ENCODE data around the gene METAP1D. TPM values are rescaled to one million over a fixed set of nuclear protein-coding genes. Genes with fewer than 3 reads are reported as not detected.

The METAP1D gene
- total RNA-seq, 6 donors from 2014 or later, result 0.11 to 6.3 (median 2.9) TPM

DNA sequence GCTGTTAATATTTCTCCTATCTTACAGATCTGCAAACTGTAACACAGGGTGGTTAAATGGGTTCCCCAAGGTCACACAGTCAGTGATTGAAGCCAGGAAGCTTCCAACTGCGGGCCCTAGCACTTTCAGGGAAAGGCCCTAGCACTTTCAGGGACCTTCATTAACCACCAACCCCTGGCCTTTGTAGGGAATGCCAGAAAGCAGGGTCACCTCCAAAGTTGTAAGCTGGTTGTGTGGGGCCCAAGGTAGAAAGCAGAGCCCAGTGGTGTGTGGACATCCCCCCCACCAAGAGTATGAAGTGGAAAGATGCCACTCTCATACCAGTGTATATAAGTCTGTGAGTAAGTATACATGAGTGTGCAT lies 98.5 kb downstream of the METAP1D start:
- peaks cover 76 to 94% (median 80%) of the 10 kb centered on the region in 4 donors for H3K4me1 ChIP-seq
- TF ChIP-seq, protein P1, sequence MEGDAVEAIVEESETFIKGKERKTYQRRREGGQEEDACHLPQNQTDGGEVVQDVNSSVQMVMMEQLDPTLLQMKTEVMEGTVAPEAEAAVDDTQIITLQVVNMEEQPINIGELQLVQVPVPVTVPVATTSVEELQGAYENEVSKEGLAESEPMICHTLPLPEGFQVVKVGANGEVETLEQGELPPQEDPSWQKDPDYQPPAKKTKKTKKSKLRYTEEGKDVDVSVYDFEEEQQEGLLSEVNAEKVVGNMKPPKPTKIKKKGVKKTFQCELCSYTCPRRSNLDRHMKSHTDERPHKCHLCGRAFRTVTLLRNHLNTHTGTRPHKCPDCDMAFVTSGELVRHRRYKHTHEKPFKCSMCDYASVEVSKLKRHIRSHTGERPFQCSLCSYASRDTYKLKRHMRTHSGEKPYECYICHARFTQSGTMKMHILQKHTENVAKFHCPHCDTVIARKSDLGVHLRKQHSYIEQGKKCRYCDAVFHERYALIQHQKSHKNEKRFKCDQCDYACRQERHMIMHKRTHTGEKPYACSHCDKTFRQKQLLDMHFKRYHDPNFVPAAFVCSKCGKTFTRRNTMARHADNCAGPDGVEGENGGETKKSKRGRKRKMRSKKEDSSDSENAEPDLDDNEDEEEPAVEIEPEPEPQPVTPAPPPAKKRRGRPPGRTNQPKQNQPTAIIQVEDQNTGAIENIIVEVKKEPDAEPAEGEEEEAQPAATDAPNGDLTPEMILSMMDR (IDR thresholded peaks at IDR 0.05), result no peak
- TF ChIP-seq EP300 (IDR thresholded peaks at IDR 0.05), result no peak
- TF ChIP-seq POLR2AphosphoS5 (IDR thresholded peaks at IDR 0.05), result no peak
- TF ChIP-seq POLR2A (IDR thresholded peaks at IDR 0.05), result no peak

DNA sequence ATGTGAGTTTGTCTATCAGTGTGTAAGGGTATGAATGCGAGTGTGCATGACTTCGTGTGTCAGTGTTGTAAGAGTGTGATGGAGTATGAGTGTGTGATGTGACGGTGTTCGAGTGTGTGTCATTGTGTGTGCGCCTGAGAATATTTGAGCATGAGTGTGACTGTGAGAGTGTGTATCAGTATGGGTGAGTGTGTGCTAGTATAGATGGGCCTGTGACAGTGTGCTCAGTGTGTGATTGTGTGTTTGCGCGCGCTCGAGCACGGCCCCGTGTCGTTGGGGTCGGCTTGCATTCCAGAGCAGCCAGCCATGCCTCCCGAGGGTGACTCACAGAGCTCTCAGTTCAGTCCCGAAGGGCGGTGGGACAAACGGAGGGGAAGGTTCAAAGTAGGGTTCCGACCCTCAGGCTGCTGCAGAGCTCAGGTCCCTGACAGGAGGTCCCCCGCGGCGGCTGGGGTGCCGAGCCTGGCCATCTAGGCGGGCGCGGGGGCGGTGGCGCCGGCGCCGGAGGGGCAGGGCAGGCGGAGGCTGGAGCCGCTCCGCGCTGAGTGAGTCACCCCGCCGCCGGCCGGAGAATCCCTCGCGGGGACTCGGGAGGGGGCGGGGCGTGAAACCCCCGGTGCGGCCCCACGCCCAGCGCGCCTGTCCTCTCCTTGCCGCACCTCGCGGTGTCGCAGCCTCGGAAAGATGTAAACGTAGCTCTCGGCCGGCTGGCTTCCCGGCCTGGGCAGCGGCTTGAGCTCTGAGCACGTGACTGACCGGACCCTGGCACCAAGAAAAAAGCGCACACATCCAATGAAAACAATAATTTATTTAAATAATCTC lies 99.1 kb downstream of the METAP1D start:
- H3K9me3 ChIP-seq, result no peaks in the 10 kb centered on the region
- no peak overlapping the region for H3K27ac ChIP-seq
- H3K36me3 ChIP-seq, result no peaks in the 10 kb centered on the region
- peaks cover 2 to 100% (median 79%) of the 10 kb centered on the region in 4 donors for H3K27me3 ChIP-seq
- H3K4me1 ChIP-seq, result peaks cover 82 to 96% (median 86%) of the 10 kb centered on the region in 4 donors
- WGBS, 2 donors, result 5 to 13% methylated on average over 20 to 55 of the region's 61 CpGs
- ATAC-seq (ENCODE audit: low FRiP score in 2 of 2) (peak in 1 of 2 donors; percentile 56), DNase-seq (peak in 1 of 2 donors; percentile 89)
- no peak for TF ChIP-seq POLR2AphosphoS5 (IDR thresholded peaks at IDR 0.05)
- no peak for TF ChIP-seq EP300 (IDR thresholded peaks at IDR 0.05)
- no peak for TF ChIP-seq POLR2A (IDR thresholded peaks at IDR 0.05)
- TF ChIP-seq, protein P1 (IDR thresholded peaks at IDR 0.05), result no peak
- peak overlapping the region in 3 of 4 donors; percentile 9 to 38 (median 28) for H3K4me3 ChIP-seq

More for the DNA sequence above, 98.5 kb downstream of the METAP1D start:
- Histone ChIP-seq H3K36me3 (no peaks in the 10 kb centered on the region), H3K9me3 (no peaks in the 10 kb centered on the region), H3K4me3 (no peak overlapping the region), H3K27me3 (peaks cover 2 to 100% (median 81%) of the 10 kb centered on the region in 4 donors), H3K27ac (no peak overlapping the region)
- DNase-seq (no peak), ATAC-seq (ENCODE audit: low FRiP score in 2 of 2) (no peak)
- WGBS, 2 donors, result 36 to 46% methylated on average over 1 of the region's 1 CpG

DNA sequence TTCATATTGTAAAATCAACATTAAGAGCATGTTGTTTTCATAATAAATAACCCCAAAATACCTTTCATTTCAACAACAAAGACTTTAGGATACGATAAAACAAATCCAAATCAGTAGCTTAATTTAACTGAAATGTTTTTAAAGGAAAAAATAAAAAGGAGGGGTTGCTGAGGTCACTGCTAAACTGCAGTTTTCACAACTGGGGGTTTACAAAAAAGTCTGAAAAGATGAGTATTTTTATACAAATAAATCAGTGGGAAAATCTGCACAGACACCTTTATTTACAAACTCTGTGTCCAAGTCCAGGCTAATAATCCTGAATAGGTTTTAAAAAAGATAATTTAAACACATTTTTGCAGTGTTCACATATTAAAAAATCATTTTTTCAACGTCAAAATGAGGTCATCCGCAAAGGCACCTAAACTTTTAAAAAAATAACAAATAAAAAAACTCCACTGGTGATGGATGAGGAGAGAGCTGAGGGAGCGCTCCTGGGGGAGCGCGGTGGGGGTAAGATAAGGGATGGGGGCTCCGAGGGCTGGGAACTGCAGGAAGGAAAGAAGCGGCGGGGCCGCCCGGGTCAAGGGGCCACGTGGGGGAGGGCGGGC lies 99.8 kb downstream of the METAP1D start:
- peaks cover 0 to 100% (median 76%) of the 10 kb centered on the region in 4 donors for H3K27me3 ChIP-seq

DNA sequence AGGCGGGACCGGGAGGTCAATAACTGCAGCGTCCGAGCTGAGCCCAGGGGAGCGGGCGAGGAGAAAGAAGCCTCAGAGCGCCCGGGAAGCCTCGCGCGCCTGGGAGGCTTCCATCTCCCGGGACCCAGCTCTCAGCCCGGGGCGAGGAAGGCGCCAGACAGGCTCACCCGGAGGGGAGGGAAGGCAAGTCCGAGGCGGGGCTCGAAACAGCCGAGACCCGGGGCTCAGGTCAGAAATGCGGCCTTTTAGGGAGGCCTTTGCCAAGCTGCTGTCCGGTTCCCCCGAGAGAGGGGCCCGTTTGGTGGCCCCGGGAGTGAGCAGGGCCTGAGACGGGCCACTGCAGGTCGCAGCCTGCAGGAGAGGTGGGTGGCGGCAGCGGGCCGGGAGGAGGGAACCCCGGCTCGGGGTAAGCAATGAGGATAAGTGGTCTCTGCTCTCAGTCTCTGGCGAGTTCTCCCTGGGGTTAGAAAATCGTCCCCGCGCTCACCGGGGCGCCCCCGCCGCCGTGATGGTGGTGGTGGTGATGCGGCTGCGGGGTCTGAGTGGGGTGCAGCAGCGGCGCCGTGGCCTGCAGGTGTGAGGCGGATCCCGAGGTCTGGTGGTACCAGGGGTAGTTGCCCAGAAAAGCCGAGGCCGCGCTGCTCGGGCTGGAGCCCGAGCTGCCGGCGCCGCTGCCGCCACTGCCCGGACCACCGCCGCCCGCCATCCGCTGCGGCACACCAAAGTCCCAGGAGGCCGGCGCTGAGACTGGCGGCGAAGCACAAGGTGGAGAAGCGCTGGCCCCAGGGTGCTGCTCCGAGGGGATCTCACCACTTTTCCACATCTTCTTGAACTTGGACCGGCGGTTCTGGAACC lies 100.6 kb downstream of the METAP1D start:
- H3K9me3 ChIP-seq, result no peaks in the 10 kb centered on the region
- TF ChIP-seq EP300 (IDR thresholded peaks at IDR 0.05) (no peak), POLR2AphosphoS5 (IDR thresholded peaks at IDR 0.05) (no peak), POLR2A (IDR thresholded peaks at IDR 0.05) (no peak)
- TF ChIP-seq, protein P1 (IDR thresholded peaks at IDR 0.05), result no peak
- H3K27me3 ChIP-seq, result peaks cover 0 to 100% (median 70%) of the 10 kb centered on the region in 4 donors
- DNase-seq (peak in 1 of 2 donors; percentile 78), ATAC-seq (ENCODE audit: low FRiP score in 2 of 2) (no peak)
- no peak overlapping the region for H3K27ac ChIP-seq
- 8 to 9% methylated on average over 21 to 54 of the region's 72 CpGs for WGBS, 2 donors
- no peak overlapping the region for H3K4me3 ChIP-seq
- H3K4me1 ChIP-seq, result peaks cover 69 to 89% (median 74%) of the 10 kb centered on the region in 4 donors
- H3K36me3 ChIP-seq, result no peaks in the 10 kb centered on the region

More for the DNA sequence above, 99.8 kb downstream of the METAP1D start:
- H3K4me1 ChIP-seq, result peaks cover 77 to 95% (median 82%) of the 10 kb centered on the region in 4 donors
- H3K9me3 ChIP-seq, result no peaks in the 10 kb centered on the region
- no peak for ATAC-seq (ENCODE audit: low FRiP score in 2 of 2)
- H3K4me3 ChIP-seq, result peak overlapping the region in 2 of 4 donors; percentile 28 to 38
- H3K36me3 ChIP-seq, result no peaks in the 10 kb centered on the region
- no peak overlapping the region for H3K27ac ChIP-seq
- WGBS, 2 donors, result 5 to 6% methylated on average over 11 to 13 of the region's 13 CpGs
- TF ChIP-seq EP300 (IDR thresholded peaks at IDR 0.05), result no peak
- no peak for TF ChIP-seq POLR2AphosphoS5 (IDR thresholded peaks at IDR 0.05)
- TF ChIP-seq, protein P1 (IDR thresholded peaks at IDR 0.05), result no peak
- TF ChIP-seq POLR2A (IDR thresholded peaks at IDR 0.05), result no peak
- no peak for DNase-seq
